Activated CD8-positive, alpha-beta memory T cell treated with anti-CD3 and anti-CD28 coated beads, Interleukin-2, amount 50 U/mL, for 24 hours (primary cell): ENCODE data around the gene RGS6.

Source experiments
- DNase-seq: peaks from one replicate; pipeline ENCODE4 v3.0.0-alpha.2; 2020; ENCODE audit errors: extremely low read depth

RGS6 gene

GRCh38 chr14:72550513-72550912, 618.3 kb downstream of the RGS6 start:
- no peak for DNase-seq

- no peak for DNase-seq
Measured at GRCh38 chr14:72552236-72552635, 620.0 kb downstream of the RGS6 start.

GRCh38 chr14:72553161-72553560, 620.9 kb downstream of the RGS6 start:
- DNase-seq = no peak

DNA sequence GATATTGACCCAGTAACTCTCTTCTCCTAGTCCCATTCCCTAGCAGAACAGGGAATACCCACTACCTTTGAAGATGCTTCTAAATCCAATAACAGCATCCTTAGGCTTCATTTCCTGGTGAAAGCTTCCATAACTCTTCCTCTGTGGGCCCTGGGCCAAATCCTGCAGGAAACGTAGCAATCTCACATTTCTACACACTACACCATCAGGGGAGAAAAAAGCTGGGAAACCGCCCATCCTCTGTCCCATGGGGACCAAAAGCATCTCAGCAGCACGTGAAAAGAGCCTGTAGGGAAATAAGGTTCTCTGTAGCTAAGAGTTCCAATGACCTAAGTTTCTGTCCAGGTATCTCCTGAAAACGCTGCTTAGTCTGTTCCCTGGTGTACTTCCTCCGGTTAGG, 621.4 kb downstream of the RGS6 start:
- DNase-seq = no peak

GRCh38 chr14:72554401-72554800, 622.2 kb downstream of the RGS6 start:
- DNase-seq = no peak

DNA sequence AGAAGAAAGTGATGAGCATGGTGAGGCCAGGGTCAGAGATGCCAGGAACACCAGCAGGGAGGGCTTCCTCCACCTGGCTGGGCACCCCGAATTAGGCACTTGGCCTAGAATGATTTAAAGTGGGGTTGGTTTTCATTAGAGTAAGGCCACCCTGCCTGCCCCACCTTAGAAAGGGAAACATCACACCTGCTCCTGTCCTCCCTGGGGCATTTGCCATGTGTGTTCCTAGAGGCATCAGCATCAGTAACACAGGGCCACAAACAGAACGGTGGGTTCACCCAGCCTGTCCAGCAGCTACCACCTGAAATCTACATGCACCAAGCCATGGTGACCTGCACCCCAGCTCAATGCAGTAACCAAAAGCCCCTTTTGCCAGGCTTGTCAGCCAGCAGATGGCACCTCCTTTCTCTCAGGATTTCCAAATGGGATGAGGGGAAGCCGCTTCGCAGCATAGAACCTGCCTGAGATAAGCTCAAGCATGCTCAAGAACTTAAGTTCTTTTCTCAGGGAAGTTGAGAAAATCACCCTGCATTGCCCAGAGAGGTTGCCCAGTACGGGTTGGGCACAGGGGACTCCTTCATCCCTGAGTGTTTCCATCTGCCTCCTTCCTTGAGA, 622.9 kb downstream of the RGS6 start:
- DNase-seq = no peak

DNA sequence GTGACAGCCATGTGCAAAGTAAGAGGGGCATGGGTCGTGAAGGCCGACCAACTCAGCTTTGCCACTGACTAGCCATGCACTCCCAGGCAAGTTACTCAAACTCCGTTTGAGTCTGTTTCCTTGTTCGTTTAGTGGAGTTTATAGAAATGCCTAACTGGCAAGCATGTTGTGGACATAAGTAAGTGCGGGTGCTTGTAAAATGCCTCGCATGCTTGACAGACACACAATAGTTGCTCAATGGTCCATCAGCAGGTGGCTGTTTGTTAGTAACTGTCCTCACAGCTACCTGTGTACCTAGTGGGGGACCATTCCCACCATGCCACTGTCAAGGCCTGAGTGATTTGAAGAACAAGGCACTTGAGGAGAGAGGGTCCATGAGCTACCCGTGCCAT, 623.4 kb downstream of the RGS6 start:
- DNase-seq = no peak

DNA sequence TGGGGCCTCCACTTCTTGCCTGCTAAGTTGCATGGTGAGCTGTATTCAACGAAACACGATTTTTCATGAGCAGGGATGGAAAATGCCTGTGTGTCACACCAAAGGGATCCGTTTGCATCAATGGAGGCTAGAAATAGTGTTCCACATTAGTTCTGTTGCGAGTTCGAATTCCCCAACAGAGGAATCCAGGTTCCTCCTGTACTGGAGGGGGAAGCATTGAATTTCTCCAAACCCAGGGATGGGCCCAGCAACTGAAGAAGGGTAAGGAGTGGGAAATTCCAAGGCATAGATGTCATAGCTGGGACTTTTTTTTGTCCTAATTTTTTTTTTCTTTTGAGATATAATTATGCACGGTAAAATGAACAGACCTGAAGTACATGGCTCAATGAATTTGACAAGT, 625.4 kb downstream of the RGS6 start:
- no peak for DNase-seq

GRCh38 chr14:72558721-72559120, 626.5 kb downstream of the RGS6 start:
- DNase-seq = no peak

- DNase-seq = no peak
Measured at GRCh38 chr14:72559202-72559601, 627.0 kb downstream of the RGS6 start.

DNA sequence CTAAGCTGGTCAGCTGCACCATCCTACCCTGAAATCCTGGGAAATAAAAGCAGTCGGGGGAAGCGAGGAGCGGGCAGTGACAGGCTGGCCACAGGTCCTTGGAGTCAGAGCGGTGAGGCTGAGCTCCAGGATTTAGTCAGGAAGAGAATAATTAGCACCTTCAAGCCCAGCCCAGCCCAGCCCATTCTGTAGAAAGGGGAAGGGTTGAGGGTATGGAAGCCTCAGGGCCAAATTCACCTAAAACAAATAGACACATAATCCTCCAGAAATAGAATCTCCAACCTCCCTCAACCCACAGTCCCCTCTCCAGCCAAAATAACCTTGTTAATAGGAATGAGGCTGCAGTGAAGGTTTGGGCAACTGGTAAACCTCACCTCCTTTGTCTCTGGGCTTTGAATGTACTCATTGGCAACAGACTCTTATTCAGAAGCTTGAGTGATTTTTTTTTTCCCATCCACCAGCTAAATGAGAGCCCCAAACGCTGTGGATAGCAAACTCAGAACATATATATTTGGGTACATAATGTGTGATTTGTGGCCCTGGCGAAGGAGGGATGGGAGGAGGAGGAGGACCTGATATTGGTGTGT, 627.5 kb downstream of the RGS6 start:
- no peak for DNase-seq

DNA sequence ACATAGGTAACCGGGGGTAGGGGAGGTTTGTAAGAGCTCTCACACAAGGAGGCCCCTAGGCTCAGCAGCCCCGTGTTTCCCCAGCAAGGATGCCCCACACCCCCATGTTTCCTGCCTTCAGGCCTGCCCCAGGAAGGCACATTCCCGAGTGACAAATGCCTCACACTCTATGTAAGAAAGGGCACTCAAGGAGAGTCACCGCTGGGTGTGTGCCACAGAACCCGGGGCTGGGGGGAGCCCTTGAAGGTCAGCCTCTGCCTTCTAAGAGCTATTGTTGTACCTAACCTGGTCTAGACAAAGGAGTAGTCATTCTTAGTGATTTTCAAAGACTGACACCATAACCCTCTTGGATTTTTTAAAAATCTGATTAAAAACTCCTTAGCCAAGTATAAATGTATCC, 628.1 kb downstream of the RGS6 start:
- no peak for DNase-seq

DNA sequence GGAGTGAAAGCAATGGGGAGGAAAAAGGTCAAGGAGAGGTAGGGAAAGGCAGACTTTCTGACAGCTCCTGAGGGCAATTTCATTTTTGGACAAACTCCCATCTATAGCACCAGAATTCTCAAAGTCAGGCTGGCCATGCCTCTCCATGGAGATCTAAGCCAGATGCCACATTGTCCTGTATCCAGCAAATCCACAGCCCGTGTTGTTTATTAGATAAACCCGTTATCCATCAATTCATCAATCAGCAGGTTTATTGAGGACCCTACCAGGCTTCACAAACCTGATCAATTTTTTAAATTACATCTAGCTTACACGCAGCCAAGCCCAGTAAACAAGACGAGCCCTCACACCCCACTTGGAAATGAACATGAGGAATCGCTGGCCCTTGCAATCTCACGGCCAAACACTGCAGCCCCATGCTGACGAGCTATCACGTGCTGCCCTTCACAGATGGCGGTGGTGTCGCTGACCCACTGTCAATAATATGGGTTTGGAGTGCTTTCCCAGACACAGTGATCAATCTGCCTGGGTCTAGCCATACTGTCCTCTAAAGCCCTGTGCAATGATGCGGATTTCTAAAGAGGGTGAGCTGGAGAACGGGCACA, 628.8 kb downstream of the RGS6 start:
- no peak for DNase-seq

GRCh38 chr14:72562300-72562699, 630.1 kb downstream of the RGS6 start:
- no peak for DNase-seq

- DNase-seq = no peak
Measured at GRCh38 chr14:72563676-72564075, 631.4 kb downstream of the RGS6 start.

DNA sequence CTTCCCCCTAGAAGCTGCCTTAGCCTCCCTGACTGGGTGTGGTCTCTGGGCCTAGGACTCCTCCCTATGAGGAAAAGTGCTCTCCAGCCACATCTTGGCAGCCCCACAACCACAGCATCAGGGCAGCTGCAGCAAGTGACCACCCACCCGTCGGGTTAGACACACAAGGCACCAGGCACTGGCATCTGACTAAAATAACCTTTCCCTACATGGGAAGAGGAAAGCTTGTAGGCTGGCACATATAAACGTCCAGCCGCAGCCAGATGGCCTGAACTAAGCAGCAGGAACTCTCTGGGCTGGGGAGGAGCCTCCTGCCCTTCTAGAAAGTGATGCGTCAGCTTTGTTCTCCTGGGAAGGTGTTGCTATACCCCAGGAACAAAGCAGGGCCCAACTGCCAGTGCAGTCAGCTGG, 632.9 kb downstream of the RGS6 start:
- DNase-seq = no peak

DNA sequence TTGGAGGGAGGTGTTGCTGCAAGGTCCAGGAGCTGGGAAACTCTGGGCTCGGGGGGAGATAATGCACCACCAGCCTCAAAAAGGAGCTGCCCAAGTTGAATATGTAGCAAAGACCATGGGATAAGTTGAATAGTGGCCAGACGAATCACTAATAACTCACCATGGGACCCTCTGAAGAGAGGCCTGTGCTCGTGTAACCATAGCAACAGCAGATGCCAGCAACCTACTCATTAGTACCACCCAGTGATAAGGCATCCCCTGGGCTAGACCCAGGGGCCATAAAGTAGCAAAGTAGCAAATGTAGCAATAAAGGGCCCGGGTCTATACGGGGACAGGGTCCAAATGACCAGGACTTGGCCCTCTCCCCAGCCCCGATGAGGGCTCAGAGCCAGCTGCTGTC, 633.7 kb downstream of the RGS6 start:
- DNase-seq = no peak

DNA sequence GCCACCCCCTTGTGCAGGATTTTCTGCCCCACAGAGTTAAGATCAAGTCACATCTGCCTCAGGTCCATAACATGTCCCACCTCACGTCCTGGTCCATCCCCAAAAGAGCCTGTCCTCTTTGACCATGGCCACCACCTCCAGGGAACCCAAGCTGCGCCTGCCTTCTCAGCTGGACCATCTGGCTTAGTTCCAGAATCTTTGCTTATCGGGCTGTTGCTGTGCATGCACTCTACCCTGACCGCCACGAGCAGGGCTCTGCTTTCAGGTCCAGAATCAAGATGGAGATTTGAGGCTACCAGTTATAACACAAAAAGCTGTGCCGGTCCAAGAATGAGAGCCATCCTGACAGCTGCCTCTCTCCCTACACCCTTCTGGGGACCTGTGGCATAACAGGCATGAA, 635.0 kb downstream of the RGS6 start:
- no peak for DNase-seq

DNA sequence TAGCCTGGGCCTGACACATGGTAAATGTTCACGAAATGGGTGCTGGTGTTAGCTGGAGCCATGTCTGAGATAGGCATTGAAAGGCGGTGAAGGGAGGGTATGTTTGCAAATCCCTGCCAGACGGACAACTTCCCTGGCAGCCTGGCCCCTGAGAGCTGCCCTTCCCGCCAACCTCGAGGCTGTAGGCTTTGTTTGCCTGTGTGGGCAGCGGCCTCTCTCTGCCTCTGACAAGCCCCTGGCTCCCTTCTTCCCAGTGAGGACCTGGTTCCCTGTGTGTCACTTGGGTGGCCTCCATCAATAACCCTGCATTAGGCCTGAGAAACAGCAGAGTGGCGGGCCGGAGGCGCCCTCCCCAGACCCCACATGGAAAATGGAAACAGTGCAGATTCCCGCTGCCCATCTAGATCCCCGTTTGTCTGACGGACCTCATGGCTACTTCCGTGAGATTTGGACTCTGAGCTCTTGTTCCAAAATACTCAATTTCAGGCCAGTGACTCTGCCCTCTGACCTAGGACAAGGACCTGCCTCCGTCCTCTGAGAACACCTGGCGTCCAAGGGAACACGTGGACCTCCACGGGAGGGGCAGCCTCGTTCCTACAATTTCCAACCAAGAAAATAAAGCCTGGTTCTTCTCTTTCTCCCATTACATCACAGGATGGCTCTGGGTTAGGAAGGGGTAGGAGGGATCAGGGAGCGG, 636.2 kb downstream of the RGS6 start:
- DNase-seq = no peak

DNA sequence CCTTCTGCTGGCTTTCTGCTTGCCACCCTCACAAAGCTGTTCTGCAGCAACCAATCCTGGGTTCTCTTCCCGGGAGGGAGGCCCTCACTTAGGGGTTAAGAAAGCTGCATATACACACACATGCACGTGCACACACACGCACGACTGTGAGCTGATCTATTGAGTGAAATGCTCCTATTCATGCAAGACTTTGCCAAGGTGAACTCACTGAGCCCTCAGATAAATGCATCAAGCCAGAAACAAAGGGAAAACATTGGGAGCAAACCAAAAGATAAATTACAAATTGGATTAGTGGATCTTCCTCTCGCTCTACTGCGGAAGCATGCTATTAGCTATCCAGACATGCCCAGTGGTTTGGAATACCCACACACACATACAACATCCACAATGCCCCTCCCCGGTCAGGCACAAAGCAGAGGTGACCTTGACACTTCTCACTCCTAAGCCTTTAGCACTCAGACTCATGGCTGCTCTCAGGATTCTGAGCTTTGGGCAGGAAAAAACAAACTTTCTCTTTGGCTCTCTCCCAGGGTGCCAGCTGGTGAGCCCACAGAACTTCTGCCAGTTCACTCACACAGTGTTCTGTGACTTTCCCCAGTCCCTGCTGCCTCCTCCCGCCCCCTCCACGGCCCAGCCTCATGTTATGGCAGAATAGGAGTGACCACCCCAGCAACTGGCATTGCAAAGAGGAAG, 641.6 kb downstream of the RGS6 start:
- DNase-seq = no peak

DNA sequence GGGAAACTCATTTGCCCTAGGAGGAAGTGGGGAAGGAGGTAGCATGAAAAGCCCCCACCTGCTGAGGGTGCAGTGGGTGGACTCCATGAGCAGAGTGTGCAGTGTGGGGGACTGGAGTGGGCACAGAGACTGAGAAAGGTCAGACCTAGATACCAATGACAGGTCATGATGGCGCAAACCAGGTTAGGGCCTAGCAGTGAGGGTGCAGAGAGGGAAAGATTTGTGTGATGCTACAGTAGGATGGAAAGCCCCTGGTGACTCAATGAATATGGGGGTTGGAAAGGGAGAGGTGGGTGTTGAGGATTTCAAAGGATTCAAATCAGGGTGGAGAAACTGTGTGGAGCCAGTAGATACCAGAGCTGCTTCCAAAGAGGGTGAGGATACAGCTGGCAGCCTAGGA, 642.5 kb downstream of the RGS6 start:
- no peak for DNase-seq

- no peak for DNase-seq
Measured at GRCh38 chr14:72576258-72576657, 644.0 kb downstream of the RGS6 start.

DNA sequence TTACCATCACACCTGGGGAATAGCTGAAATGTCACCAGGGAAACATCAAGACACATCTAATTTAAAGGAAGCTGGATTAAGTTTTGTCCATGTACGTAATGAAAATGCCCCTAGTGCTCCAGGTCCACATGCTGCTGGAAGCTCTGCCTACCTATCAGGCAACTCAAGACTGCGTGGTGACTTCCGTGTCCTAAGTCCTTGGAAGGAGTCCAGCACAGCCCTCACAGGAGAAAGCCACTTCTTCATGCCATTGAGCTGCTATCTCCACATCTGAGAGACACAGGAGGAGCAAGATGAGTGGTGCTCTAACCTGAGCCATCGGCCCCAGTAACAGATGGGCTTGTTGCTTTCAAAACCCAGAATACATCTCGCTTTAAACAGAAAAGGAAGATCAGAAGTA, 645.3 kb downstream of the RGS6 start:
- no peak for DNase-seq
